CD4-positive, alpha-beta T cell (primary cell): ENCODE measurements around the gene DYNLL2. TPM values are rescaled to one million over a fixed set of nuclear protein-coding genes. Genes with fewer than 3 reads are reported as not detected.
"Not testable (repeated sequence)": the region's sequence is repeated elsewhere in the genome, so short reads cannot be mapped to it uniquely, and the experiment has no call there.

Experiments used
- ATAC-seq: fragments of 200-7000 bp; cut with Tn5 transposase; one replicate; pipeline ENCODE4 v1.10.0; 2022; ENCODE audit warnings: mild to moderate bottlenecking; ENCODE audit not compliant: poor library complexity
- CTCF ChIA-PET: fragments of 350-600 bp; sonication (Branson Sonifier 250); formaldehyde crosslinking; loops from one replicate; lab custom pipeline; 2021; ENCODE audit warnings: antibody characterized with exemption, inconsistent platforms; lab: Charles Lee
- POLR2A ChIA-PET: fragments of 350-600 bp; sonication (Branson Sonifier 250); formaldehyde crosslinking; loops from one replicate; lab custom pipeline; 2021; ENCODE audit warnings: antibody characterized with exemption, inconsistent platforms; lab: Charles Lee
- DNase-seq, 14 experiments: peaks; one replicate each; pipeline ENCODE4 v3.0.0-alpha.2; 2013 to 2020; ENCODE audit warnings: mixed read lengths in 2 of 14
- H3K27ac ChIP-seq, 2 donors: one replicate each; pipeline versions ENCODE4 v1.5.1 to v1.7.0; 2013; ENCODE audit warnings: low read length in 2 of 2, low read depth in 1 of 2, mild to moderate bottlenecking in 1 of 2
- H3K27me3 ChIP-seq, 2 experiments: 1 replicate in 1 of 2; 2 replicates in 1 of 2; pipeline versions ENCODE4 v1.6.1 to v1.7.0; 2013; ENCODE audit warnings: low read length in 2 of 2, control low read depth in 1 of 2, mild to moderate bottlenecking in 1 of 2, moderate library complexity in 1 of 2; ENCODE audit not compliant: insufficient read depth in 2 of 2, control insufficient read depth in 1 of 2
- H3K36me3 ChIP-seq: one replicate; pipeline ENCODE4 v1.6.1; 2013; ENCODE audit warnings: low read length, control low read depth; ENCODE audit not compliant: insufficient read depth
- H3K4me1 ChIP-seq: one replicate; pipeline ENCODE4 v1.6.1; 2013; ENCODE audit warnings: low read length, control low read depth; ENCODE audit not compliant: insufficient read depth
- H3K4me3 ChIP-seq: one replicate; pipeline ENCODE4 v1.5.1; 2013; ENCODE audit warnings: mild to moderate bottlenecking, low read length, moderate library complexity
- H3K9me3 ChIP-seq, 2 experiments: 1 replicate in 1 of 2; 2 replicates in 1 of 2; pipeline versions ENCODE4 v1.6.1 to v1.7.0; 2013; ENCODE audit warnings: low read length in 2 of 2, mild to moderate bottlenecking in 2 of 2, control low read depth in 1 of 2, moderate library complexity in 1 of 2; ENCODE audit not compliant: control insufficient read depth in 1 of 2, insufficient read depth in 1 of 2
- H3K27ac Mint-ChIP-seq: one replicate; pipeline ENCODE4 v1.8.0; 2020; ENCODE audit warnings: mixed read lengths
- H3K27me3 Mint-ChIP-seq: one replicate; pipeline ENCODE4 v1.8.0; 2021; ENCODE audit warnings: mixed read lengths
- H3K36me3 Mint-ChIP-seq: one replicate; pipeline ENCODE4 v1.8.0; 2021; ENCODE audit warnings: low read depth, mixed read lengths
- H3K4me1 Mint-ChIP-seq: one replicate; pipeline ENCODE4 v1.8.0; 2021; ENCODE audit warnings: low read depth, mixed read lengths
- H3K4me3 Mint-ChIP-seq: one replicate; pipeline ENCODE4 v1.8.0; 2020; ENCODE audit warnings: mild to moderate bottlenecking, mixed read lengths
- H3K9me3 Mint-ChIP-seq: one replicate; pipeline ENCODE4 v1.8.0; 2020; ENCODE audit warnings: mixed read lengths
- intact Hi-C, 2 experiments: fragments of 100-400 bp; cut with DNase I in 1 of 2; cut with micrococcal nuclease in 1 of 2; formaldehyde crosslinking; loops; one replicate each; pipeline versions ENCODE4 v1.15.1 to v1.9.0; 2023 to 2025; cut with DNase I, micrococcal nuclease
- total RNA-seq, 174 experiments: library from RNA in 2 of 174; stranded (reverse) in 2 of 174; gene quantifications; one replicate each; pipeline ENCODE4 v1.2.3 and lab custom pipeline; 2021 to 2026
- TF ChIP-seq, protein P1 (sequence below): fragments of 200-600 bp; IDR thresholded peaks from one replicate; pipeline ENCODE4 v1.8.0; 2022; ENCODE audit warnings: antibody characterized with exemption, mild to moderate bottlenecking

The DYNLL2 gene
- total RNA-seq, 2 experiments from 2014 or later = 30.9 to 32.2 TPM

DNA sequence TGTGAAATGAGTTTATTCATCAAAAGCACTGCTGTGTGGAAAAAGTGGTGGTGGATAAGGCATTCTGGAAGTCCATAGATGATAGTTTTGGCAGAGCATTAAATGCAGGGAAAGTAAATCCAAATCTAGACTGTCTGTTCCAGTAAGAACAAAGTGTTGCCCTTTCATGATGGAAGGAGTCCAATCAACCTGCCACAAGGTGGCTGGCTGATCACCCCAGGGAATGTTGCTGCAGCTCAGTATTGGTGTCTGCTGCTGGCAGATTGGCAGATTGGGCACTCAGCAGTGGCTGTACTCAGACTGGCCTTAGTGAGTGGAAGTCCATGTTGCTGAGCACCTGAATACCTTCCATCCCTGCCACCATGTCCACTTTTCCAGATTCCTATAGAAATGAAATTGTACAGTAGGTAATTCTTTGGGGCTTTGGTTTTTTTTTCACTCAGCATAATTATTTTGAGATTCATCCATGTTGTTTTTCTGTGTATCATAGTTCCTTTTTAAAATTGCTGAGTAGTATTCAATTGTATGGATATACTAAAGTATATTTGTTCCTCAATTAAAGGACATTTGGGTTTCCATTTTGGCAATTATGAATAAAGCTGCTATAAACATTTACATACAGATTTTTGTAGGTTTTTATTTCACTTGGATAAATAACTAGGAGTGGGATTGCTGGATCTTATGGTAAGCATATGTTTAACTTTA is 14.3 kb downstream of the DYNLL2 start:
- CTCF ChIA-PET = interaction anchor here (0.9 kb wide), 1 partner anchor 101 kb away, joined by 3 read pairs; no protein-coding TSS in a partner anchor
- intact Hi-C loops = no loop called here
- POLR2A ChIA-PET = interaction anchor here (1.0 kb wide), 1 partner anchor 13 kb away, joined by 3 read pairs; no protein-coding TSS in a partner anchor

DNA sequence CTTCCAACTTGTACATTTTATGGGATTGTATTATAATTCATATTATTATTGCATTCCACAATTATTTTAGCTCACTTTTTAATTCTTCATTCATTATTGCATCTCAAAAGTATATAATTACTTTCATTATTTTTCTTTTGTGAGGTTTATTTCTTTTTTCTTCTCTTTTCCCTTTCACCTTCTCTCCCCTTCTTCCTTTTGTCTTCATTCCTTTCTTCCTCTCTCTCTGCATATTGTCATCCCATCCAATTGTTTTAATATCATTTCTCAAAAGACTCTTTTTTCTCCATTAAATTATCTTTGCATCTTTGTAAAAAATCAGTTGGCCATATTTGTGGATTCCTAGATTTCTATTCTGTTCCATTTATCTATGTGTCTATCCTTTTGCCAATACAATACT is 17.3 kb downstream of the DYNLL2 start:
- Histone ChIP-seq H3K27me3 (no peaks in the 10 kb centered on the region), H3K27ac (no peak overlapping the region), H3K36me3 (no peaks in the 10 kb centered on the region), H3K9me3 (no peaks in the 10 kb centered on the region), H3K4me1 (no peaks in the 10 kb centered on the region), H3K4me3 (no peak overlapping the region)
- ChIA-PET POLR2A (interaction anchor here (0.7 kb wide), 1 partner anchor 53 kb away, joined by 3 read pairs; no protein-coding TSS in a partner anchor), CTCF (interaction anchor here (0.5 kb wide), 1 partner anchor 253 kb away, joined by 3 read pairs; no protein-coding TSS in a partner anchor)
- TF ChIP-seq, protein P1, sequence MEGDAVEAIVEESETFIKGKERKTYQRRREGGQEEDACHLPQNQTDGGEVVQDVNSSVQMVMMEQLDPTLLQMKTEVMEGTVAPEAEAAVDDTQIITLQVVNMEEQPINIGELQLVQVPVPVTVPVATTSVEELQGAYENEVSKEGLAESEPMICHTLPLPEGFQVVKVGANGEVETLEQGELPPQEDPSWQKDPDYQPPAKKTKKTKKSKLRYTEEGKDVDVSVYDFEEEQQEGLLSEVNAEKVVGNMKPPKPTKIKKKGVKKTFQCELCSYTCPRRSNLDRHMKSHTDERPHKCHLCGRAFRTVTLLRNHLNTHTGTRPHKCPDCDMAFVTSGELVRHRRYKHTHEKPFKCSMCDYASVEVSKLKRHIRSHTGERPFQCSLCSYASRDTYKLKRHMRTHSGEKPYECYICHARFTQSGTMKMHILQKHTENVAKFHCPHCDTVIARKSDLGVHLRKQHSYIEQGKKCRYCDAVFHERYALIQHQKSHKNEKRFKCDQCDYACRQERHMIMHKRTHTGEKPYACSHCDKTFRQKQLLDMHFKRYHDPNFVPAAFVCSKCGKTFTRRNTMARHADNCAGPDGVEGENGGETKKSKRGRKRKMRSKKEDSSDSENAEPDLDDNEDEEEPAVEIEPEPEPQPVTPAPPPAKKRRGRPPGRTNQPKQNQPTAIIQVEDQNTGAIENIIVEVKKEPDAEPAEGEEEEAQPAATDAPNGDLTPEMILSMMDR = no peak
- Mint-ChIP-seq H3K27me3 (no peaks in the 10 kb centered on the region), H3K36me3 (no peaks in the 10 kb centered on the region), H3K4me1 (no peaks in the 10 kb centered on the region), H3K27ac (no peak overlapping the region), H3K4me3 (no peak overlapping the region), H3K9me3 (no peaks in the 10 kb centered on the region)
- ATAC-seq = no peak
- intact Hi-C loops = no loop called here
- no peak for DNase-seq

More for the DNA sequence above, 14.3 kb downstream of the DYNLL2 start:
- Mint-ChIP-seq H3K4me3 (no peak overlapping the region), H3K27ac (no peak overlapping the region), H3K27me3 (no peaks in the 10 kb centered on the region), H3K9me3 (no peaks in the 10 kb centered on the region), H3K4me1 (no peaks in the 10 kb centered on the region), H3K36me3 (peaks cover 24% of the 10 kb centered on the region)
- no peak overlapping the region for H3K4me3 ChIP-seq
- peaks cover 15% of the 10 kb centered on the region for H3K36me3 ChIP-seq
- TF ChIP-seq, protein P1 = no peak
- ATAC-seq = no peak
- no peaks in the 10 kb centered on the region for H3K4me1 ChIP-seq
- no peak overlapping the region for H3K27ac ChIP-seq
- H3K27me3 ChIP-seq = no peaks in the 10 kb centered on the region
- no peaks in the 10 kb centered on the region for H3K9me3 ChIP-seq
- no peak for DNase-seq

DNA sequence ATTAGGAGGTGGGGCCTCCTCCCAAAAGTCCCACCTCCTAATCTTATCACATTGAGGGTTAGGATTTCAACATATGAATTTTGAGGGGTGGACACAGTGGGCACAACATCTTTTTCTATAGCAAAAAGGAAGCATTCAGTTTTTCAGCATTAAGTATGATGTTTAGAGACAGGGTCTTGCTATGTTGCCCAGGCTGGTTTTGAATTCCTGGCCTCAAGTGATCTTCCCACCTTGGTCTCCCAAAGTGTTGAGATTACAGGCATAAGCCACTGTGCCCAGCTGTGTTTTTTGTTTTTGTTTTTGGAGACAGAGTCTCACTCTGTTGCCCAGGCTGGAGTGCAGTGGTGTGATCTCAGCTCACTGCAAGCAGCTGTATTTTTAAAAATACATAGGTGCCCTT is 18.7 kb downstream of the DYNLL2 start:
- H3K27ac Mint-ChIP-seq = not testable (repeated sequence)

More for the DNA sequence above, 18.7 kb downstream of the DYNLL2 start:
- H3K36me3 ChIP-seq, POLR2A ChIA-PET, CTCF ChIA-PET, H3K4me1 Mint-ChIP-seq, H3K27ac ChIP-seq, H3K4me1 ChIP-seq, H3K27me3 Mint-ChIP-seq, DNase-seq, H3K27me3 ChIP-seq, ATAC-seq, intact Hi-C loops, H3K4me3 ChIP-seq, H3K9me3 Mint-ChIP-seq, H3K4me3 Mint-ChIP-seq, H3K9me3 ChIP-seq, H3K36me3 Mint-ChIP-seq: not testable (repeated sequence)
